PC-3 (cell line): Measurements from ENCODE around the gene TNFSF8. TPM values are rescaled to one million over a fixed set of nuclear protein-coding genes. Genes with fewer than 3 reads are reported as not detected.

Experiments used
- ATAC-seq: fragments of 200-7000 bp; cut with Tn5 transposase; 2 replicates; pipeline ENCODE4 v1.9.1; 2020; ENCODE audit warnings: mild to moderate bottlenecking, moderate library complexity
- BruUV-seq: library from RNA; stranded (reverse); fragments of 400-500 nt; replicated peaks from 2 replicates; lab custom pipeline; 2021; lab: Mats Ljungman, UMichigan
- CTCF ChIA-PET: fragments of 300-600 bp; sonication (Branson Sonifier 250); formaldehyde crosslinking; loops from one replicate; lab custom pipeline; 2022; ENCODE audit warnings: antibody characterized with exemption; lab: Charles Lee
- POLR2A ChIA-PET: fragments of 300-600 bp; sonication (Branson Sonifier 250); formaldehyde crosslinking; loops from one replicate; lab custom pipeline; 2022; ENCODE audit warnings: antibody characterized with exemption; ENCODE audit not compliant: unreplicated experiment; lab: Charles Lee
- DNase-seq: peaks from one replicate; pipeline ENCODE4 v3.0.0-alpha.2; 2015
- H2AFZ ChIP-seq: fragments of 300-600 bp; sonication (generic); 2 replicates; pipeline ENCODE4 v1.6.0; 2016; ENCODE audit warnings: antibody characterized with exemption, low read length
- H3F3A ChIP-seq: fragments of 300-600 bp; sonication (generic); one replicate; pipeline ENCODE4 v1.6.0; 2017; ENCODE audit warnings: antibody characterized with exemption, low read length, control low read depth, mild to moderate bottlenecking; ENCODE audit not compliant: unreplicated experiment
- H3K27ac ChIP-seq: fragments of 300-600 bp; sonication (generic); 2 replicates; pipeline ENCODE4 v1.5.1; 2016; ENCODE audit warnings: mild to moderate bottlenecking, low read length
- H3K27me3 ChIP-seq: fragments of 300-600 bp; sonication (generic); 2 replicates; pipeline ENCODE4 v1.6.1; 2016; ENCODE audit warnings: low read length, mixed read lengths
- H3K36me3 ChIP-seq: fragments of 300-600 bp; sonication (generic); 2 replicates; pipeline ENCODE4 v1.6.1; 2016; ENCODE audit warnings: low read depth, mixed run types, low read length, mixed read lengths
- H3K4me1 ChIP-seq: fragments of 300-600 bp; sonication (generic); 2 replicates; pipeline ENCODE4 v1.5.1; 2016; ENCODE audit warnings: low read length; ENCODE audit not compliant: insufficient read depth
- H3K4me2 ChIP-seq: fragments of 300-600 bp; sonication (generic); 2 replicates; pipeline ENCODE4 v1.6.0; 2016; ENCODE audit warnings: low read length
- H3K4me3 ChIP-seq: fragments of 300-600 bp; sonication (generic); 2 replicates; pipeline ENCODE4 v1.5.1; 2016; ENCODE audit warnings: mild to moderate bottlenecking, low read length, mixed read lengths
- H3K79me2 ChIP-seq: fragments of 300-600 bp; sonication (generic); 2 replicates; pipeline ENCODE4 v1.6.1; 2017; ENCODE audit warnings: low read length, mixed read lengths
- H3K9ac ChIP-seq: fragments of 300-600 bp; sonication (generic); 2 replicates; pipeline ENCODE4 v1.6.0; 2016; ENCODE audit warnings: mild to moderate bottlenecking, low read length
- H3K9me2 ChIP-seq: fragments of 300-600 bp; sonication (generic); replicated peaks from 2 replicates; pipeline ENCODE4 v1.6.1; 2016; ENCODE audit warnings: mixed run types, low read length, mixed read lengths
- H3K9me3 ChIP-seq: fragments of 300-600 bp; sonication (generic); 2 replicates; pipeline ENCODE4 v1.6.1; 2016; ENCODE audit warnings: low read length, mixed read lengths
- H4K20me1 ChIP-seq: fragments of 300-600 bp; sonication (generic); 2 replicates; pipeline ENCODE4 v1.6.1; 2016; ENCODE audit warnings: low read length, mixed read lengths
- EZH2 ChIP-seq: fragments of 300-600 bp; sonication (generic); IDR thresholded peaks from one replicate; pipeline ENCODE4 v1.6.1; 2017; ENCODE audit warnings: antibody characterized with exemption, mild to moderate bottlenecking, low read length; ENCODE audit not compliant: unreplicated experiment
- EZH2phosphoT487 ChIP-seq: fragments of 300-600 bp; sonication (generic); IDR thresholded peaks from 2 replicates; pipeline ENCODE4 v1.6.1; 2018; ENCODE audit warnings: mild to moderate bottlenecking, antibody characterized with exemption, low read length, borderline replicate concordance
- intact Hi-C: fragments of 100-400 bp; cut with micrococcal nuclease; formaldehyde crosslinking; loops from 2 replicates; pipeline ENCODE4 v1.9.0; 2023
- total RNA-seq: library from RNA; depleted of rRNA; stranded (reverse); fragments of >200 nt; gene quantifications from 2 replicates; pipeline ENCODE4 v1.2.3, GENCODE V29; 2014
- TF ChIP-seq, protein P1 (sequence below): fragments of 300-600 bp; sonication (generic); conservative IDR thresholded peaks from 2 replicates; pipeline ENCODE4 v1.5.1; 2017; ENCODE audit warnings: antibody characterized with exemption, low read depth, mild to moderate bottlenecking, low read length

Gene TNFSF8
- total RNA-seq, 1 experiment from 2014 or later: not detected

- H3K9me2 ChIP-seq: no peaks in the 10 kb centered on the region
- no peak overlapping the region for H2AFZ ChIP-seq
- H3K9me3 ChIP-seq: no peaks in the 10 kb centered on the region
- H4K20me1 ChIP-seq: no peaks in the 10 kb centered on the region
- intact Hi-C loops: no loop called here
- POLR2A ChIA-PET: no interaction called here
- H3K36me3 ChIP-seq: no peaks in the 10 kb centered on the region
- H3K79me2 ChIP-seq: no peaks in the 10 kb centered on the region
- H3K4me1 ChIP-seq: peaks cover 13% of the 10 kb centered on the region
- H3K27me3 ChIP-seq: no peaks in the 10 kb centered on the region
- no peak overlapping the region for H3K4me3 ChIP-seq
- ATAC-seq: no peak
- H3K27ac ChIP-seq: no peak overlapping the region
- no peaks in the 10 kb centered on the region for H3F3A ChIP-seq
- no peak for TF ChIP-seq EZH2
- TF ChIP-seq, protein P1, sequence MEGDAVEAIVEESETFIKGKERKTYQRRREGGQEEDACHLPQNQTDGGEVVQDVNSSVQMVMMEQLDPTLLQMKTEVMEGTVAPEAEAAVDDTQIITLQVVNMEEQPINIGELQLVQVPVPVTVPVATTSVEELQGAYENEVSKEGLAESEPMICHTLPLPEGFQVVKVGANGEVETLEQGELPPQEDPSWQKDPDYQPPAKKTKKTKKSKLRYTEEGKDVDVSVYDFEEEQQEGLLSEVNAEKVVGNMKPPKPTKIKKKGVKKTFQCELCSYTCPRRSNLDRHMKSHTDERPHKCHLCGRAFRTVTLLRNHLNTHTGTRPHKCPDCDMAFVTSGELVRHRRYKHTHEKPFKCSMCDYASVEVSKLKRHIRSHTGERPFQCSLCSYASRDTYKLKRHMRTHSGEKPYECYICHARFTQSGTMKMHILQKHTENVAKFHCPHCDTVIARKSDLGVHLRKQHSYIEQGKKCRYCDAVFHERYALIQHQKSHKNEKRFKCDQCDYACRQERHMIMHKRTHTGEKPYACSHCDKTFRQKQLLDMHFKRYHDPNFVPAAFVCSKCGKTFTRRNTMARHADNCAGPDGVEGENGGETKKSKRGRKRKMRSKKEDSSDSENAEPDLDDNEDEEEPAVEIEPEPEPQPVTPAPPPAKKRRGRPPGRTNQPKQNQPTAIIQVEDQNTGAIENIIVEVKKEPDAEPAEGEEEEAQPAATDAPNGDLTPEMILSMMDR: 0 out of 2 replicates have a peak, but pooled peaks have one; percentile 23
- no peak overlapping the region for H3K4me2 ChIP-seq
- no peak for DNase-seq
- H3K9ac ChIP-seq: no peak overlapping the region
- BruUV-seq: no TSS peak
- CTCF ChIA-PET: no interaction called here
These were observed 16.3 kb downstream of the TNFSF8 start for GRCh38 chr9:114914139-114914538.

DNA sequence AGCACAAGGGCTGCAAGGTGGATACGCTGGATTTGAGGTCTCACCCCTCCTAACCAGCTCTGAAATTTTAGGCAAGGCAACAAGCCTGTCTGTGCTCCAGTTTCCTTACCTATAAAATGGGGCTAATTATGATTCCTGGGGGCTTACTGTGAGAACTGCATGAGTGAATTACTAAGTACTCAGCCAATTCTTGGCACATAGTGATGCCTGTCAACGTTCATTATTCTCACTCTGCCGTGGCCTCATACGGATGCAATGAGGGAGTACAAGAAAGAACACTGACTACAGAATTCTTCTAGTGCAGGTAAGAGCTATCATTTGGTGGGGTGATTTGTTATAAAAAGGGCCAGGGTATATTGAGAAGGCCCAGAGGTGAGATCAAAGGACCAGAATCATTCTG is 16.7 kb downstream of the TNFSF8 start:
- Histone ChIP-seq H3K36me3 (no peaks in the 10 kb centered on the region), H3K4me2 (no peak overlapping the region), H3K9me3 (no peaks in the 10 kb centered on the region), H3K79me2 (no peaks in the 10 kb centered on the region), H3K9me2 (no peaks in the 10 kb centered on the region), H3F3A (no peaks in the 10 kb centered on the region), H3K27me3 (no peaks in the 10 kb centered on the region), H3K4me3 (no peak overlapping the region), H3K4me1 (peaks cover 18% of the 10 kb centered on the region), H3K27ac (no peak overlapping the region), H4K20me1 (no peaks in the 10 kb centered on the region), H2AFZ (no peak overlapping the region), H3K9ac (no peak overlapping the region)
- CTCF ChIA-PET: no interaction called here
- no TSS peak for BruUV-seq
- POLR2A ChIA-PET: no interaction called here
- DNase-seq (no peak), ATAC-seq (no peak)
- TF ChIP-seq, protein P1: no peak
- no peak for TF ChIP-seq EZH2phosphoT487
- no peak for TF ChIP-seq EZH2
- intact Hi-C loops: no loop called here

DNA sequence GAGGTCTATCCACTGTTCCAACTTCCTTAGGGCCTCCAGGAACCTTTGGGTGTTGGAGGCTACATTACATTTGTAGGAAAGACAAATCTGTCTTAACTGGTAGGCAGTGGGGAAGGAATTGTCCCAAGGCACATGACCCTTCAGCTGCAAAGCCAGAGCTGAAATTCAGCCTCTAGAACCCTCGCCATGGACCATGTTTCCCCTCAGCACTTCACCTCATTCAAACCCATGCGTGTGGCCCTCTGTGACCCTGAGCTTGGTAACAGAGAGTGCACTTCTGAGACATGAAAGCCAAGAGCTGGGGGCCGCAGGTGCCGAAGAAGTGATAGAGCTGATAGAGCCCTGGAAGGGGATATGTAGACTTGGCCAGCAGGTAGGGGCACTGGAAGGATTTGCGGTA is 17.2 kb downstream of the TNFSF8 start:
- Histone ChIP-seq H3K9me3 (no peaks in the 10 kb centered on the region), H3K36me3 (no peaks in the 10 kb centered on the region), H3K9ac (no peak overlapping the region), H3K27ac (no peak overlapping the region), H3K79me2 (no peaks in the 10 kb centered on the region), H3F3A (no peaks in the 10 kb centered on the region), H4K20me1 (no peaks in the 10 kb centered on the region), H3K4me1 (peaks cover 22% of the 10 kb centered on the region), H3K4me2 (no peak overlapping the region), H3K9me2 (no peaks in the 10 kb centered on the region), H3K27me3 (no peaks in the 10 kb centered on the region), H3K4me3 (no peak overlapping the region), H2AFZ (no peak overlapping the region)
- ATAC-seq (no peak), DNase-seq (no peak)
- CTCF ChIA-PET: no interaction called here
- TF ChIP-seq EZH2phosphoT487: no peak
- BruUV-seq: no TSS peak
- intact Hi-C loops: no loop called here
- POLR2A ChIA-PET: no interaction called here
